ENCODE data around the gene NTPCR.

The NTPCR gene

DNA sequence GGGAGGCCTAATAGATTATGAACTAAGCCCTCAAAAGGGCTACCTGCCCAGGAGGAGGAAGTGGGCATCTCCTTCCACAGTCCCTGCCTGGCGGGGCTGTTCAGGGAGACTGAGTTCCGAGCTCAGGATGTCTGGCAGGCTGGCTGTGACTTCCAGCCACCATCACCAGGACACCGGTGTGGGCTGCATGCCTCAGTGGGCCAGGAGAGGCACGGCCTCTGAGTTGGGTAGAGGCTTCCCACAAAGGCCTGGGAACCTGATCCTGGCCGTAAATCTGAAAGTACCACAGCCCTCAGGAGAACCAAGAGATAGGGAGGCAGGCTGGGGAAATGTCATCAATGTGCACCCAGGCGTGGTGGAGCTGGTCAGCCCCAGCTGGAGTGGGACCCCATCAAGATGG lies 29.1 kb downstream of the NTPCR start:
- DNase-seq (ENCODE audit: low read depth in 1 of 2, low spot score in 1 of 2): no peak
- H3K27me3 ChIP-seq (ENCODE audit: insufficient read depth, poor library complexity, severe bottlenecking): no peaks in the 10 kb centered on the region
- TF ChIP-seq SPI1 (IDR thresholded peaks at IDR 0.05; ENCODE audit: borderline replicate concordance, low read depth) (no peak), GABPA (IDR thresholded peaks at IDR 0.05; ENCODE audit: low read depth) (no peak), POLR2AphosphoS5 (IDR thresholded peaks at IDR 0.05; ENCODE audit: low read depth) (no peak)
- TF ChIP-seq, protein P1, sequence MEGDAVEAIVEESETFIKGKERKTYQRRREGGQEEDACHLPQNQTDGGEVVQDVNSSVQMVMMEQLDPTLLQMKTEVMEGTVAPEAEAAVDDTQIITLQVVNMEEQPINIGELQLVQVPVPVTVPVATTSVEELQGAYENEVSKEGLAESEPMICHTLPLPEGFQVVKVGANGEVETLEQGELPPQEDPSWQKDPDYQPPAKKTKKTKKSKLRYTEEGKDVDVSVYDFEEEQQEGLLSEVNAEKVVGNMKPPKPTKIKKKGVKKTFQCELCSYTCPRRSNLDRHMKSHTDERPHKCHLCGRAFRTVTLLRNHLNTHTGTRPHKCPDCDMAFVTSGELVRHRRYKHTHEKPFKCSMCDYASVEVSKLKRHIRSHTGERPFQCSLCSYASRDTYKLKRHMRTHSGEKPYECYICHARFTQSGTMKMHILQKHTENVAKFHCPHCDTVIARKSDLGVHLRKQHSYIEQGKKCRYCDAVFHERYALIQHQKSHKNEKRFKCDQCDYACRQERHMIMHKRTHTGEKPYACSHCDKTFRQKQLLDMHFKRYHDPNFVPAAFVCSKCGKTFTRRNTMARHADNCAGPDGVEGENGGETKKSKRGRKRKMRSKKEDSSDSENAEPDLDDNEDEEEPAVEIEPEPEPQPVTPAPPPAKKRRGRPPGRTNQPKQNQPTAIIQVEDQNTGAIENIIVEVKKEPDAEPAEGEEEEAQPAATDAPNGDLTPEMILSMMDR (IDR thresholded peaks at IDR 0.05; ENCODE audit: insufficient read depth, low read length): no peak
- TF ChIP-seq, protein P2, sequence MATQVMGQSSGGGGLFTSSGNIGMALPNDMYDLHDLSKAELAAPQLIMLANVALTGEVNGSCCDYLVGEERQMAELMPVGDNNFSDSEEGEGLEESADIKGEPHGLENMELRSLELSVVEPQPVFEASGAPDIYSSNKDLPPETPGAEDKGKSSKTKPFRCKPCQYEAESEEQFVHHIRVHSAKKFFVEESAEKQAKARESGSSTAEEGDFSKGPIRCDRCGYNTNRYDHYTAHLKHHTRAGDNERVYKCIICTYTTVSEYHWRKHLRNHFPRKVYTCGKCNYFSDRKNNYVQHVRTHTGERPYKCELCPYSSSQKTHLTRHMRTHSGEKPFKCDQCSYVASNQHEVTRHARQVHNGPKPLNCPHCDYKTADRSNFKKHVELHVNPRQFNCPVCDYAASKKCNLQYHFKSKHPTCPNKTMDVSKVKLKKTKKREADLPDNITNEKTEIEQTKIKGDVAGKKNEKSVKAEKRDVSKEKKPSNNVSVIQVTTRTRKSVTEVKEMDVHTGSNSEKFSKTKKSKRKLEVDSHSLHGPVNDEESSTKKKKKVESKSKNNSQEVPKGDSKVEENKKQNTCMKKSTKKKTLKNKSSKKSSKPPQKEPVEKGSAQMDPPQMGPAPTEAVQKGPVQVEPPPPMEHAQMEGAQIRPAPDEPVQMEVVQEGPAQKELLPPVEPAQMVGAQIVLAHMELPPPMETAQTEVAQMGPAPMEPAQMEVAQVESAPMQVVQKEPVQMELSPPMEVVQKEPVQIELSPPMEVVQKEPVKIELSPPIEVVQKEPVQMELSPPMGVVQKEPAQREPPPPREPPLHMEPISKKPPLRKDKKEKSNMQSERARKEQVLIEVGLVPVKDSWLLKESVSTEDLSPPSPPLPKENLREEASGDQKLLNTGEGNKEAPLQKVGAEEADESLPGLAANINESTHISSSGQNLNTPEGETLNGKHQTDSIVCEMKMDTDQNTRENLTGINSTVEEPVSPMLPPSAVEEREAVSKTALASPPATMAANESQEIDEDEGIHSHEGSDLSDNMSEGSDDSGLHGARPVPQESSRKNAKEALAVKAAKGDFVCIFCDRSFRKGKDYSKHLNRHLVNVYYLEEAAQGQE (IDR thresholded peaks at IDR 0.05; ENCODE audit: insufficient replicate concordance, low read depth): no peak
- no peak overlapping the region for H3K4me3 ChIP-seq (replicated peaks; ENCODE audit: insufficient read depth, low read length)
- H3K27ac ChIP-seq (replicated peaks): no peak overlapping the region

DNA sequence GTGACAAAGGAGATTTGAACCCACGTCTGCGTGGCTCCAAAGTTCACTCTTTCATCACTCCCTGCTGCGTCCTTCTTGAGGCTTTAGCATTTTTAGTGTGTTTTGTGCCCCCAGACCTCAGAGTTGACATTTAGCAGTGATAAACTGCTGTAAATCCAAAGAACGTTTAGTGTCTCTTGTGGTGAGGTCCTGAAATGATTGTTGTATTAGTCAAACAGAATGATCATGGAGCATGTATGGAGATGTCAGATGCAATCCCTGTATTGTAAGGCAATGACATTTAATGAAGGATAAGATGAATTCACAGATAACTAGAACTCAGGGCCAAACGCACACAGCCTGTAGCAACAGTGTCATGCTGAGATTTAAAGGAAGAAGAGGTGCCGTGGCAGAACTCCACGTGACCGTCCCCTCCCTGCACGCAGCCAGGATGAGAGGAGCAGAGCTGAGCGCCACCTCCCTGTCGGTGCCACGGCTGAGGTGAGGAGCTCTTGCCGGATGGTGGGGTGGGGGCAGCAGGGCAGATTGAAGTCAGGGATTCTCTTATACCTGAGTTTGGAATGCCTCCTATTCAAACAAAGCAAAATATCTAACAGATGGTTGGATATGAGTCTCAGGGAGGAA lies 30.1 kb downstream of the NTPCR start:
- TF ChIP-seq GABPA (IDR thresholded peaks at IDR 0.05; ENCODE audit: low read depth) (no peak), SPI1 (IDR thresholded peaks at IDR 0.05; ENCODE audit: borderline replicate concordance, low read depth) (no peak), POLR2AphosphoS5 (IDR thresholded peaks at IDR 0.05; ENCODE audit: low read depth) (no peak)
- TF ChIP-seq, protein P2 (IDR thresholded peaks at IDR 0.05; ENCODE audit: insufficient replicate concordance, low read depth): no peak
- TF ChIP-seq, protein P1 (IDR thresholded peaks at IDR 0.05; ENCODE audit: insufficient read depth, low read length): no peak
- Histone ChIP-seq H3K4me3 (replicated peaks; ENCODE audit: insufficient read depth, low read length) (no peak overlapping the region), H3K27me3 (ENCODE audit: insufficient read depth, poor library complexity, severe bottlenecking) (no peaks in the 10 kb centered on the region), H3K27ac (replicated peaks) (no peak overlapping the region)
- no peak for DNase-seq (ENCODE audit: low read depth in 1 of 2, low spot score in 1 of 2)

DNA sequence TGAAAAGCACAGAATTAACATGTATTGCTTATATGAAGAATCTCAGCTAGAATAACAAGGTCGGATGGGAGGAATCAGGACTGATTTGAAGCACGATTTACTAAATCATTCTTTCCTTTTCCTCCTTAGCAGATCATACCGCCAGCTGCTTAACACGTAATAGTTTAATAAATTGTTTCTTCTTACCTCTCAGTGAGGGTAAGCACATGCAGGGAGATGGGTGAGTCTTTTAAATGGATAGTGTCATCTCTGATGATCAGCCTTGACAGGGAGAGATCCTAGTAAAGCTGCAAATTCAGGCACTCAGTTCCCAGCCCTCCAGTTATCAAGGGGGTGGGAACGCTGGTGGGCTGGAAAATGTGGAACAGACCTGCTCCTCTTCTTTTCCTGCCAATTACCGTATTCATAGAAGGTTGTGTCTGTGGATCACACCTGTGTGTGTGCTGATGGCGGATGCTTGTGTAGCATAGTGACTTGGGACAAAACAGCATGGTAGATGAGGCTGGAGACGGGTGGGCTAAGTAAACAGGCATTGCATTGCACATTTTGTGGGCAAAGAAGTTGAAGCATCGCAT lies 30.7 kb downstream of the NTPCR start:
- Histone ChIP-seq H3K27me3 (ENCODE audit: insufficient read depth, poor library complexity, severe bottlenecking) (no peaks in the 10 kb centered on the region), H3K27ac (replicated peaks) (no peak overlapping the region), H3K4me3 (replicated peaks; ENCODE audit: insufficient read depth, low read length) (no peak overlapping the region)
- TF ChIP-seq GABPA (IDR thresholded peaks at IDR 0.05; ENCODE audit: low read depth): no peak
- no peak for TF ChIP-seq POLR2AphosphoS5 (IDR thresholded peaks at IDR 0.05; ENCODE audit: low read depth)
- TF ChIP-seq, protein P2 (IDR thresholded peaks at IDR 0.05; ENCODE audit: insufficient replicate concordance, low read depth): no peak
- TF ChIP-seq, protein P1 (IDR thresholded peaks at IDR 0.05; ENCODE audit: insufficient read depth, low read length): no peak
- TF ChIP-seq SPI1 (IDR thresholded peaks at IDR 0.05; ENCODE audit: borderline replicate concordance, low read depth): no peak
- DNase-seq (ENCODE audit: low read depth in 1 of 2, low spot score in 1 of 2): no peak

Data from HL-60 (cell line).